ENCODE results near the gene HOMER2. TPM values are rescaled to one million over a fixed set of nuclear protein-coding genes. Genes with fewer than 3 reads are reported as not detected.

HOMER2 gene
- total and polyA plus RNA-seq, 2 experiments from 2014 or later = 10.8 to 23.9 TPM

DNA sequence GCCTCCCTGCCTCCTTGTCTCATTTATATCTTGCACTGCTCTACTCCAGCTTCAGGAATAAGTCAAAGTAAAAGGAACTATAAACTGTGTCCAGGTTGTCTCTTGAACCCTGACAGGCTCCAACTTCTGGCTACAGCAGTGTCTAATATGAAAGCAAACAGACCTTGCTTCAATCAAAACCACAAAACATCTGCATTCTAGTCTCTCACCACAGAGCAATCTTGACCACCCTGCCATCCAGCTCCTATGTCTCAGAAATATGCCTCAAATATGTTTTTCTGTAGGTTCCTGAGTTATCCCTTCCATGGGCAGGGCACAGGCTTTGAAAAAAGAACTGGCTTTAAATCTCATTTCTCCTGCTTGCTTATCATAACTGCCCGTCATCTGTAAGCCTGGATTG lies 20.5 kb upstream of the HOMER2 start:
- Histone ChIP-seq H4K20me1 (replicated peaks; ENCODE audit: insufficient read depth) (no peaks in the 10 kb centered on the region), H3K4me3 (no peak overlapping the region), H3F3A (replicated peaks; ENCODE audit: low read depth) (no peaks in the 10 kb centered on the region), H3K4me2 (no peak overlapping the region), H3K4me1 (ENCODE audit: insufficient read depth) (no peaks in the 10 kb centered on the region), H3K9me2 (ENCODE audit: insufficient read depth) (no peaks in the 10 kb centered on the region), H3K27me3 (ENCODE audit: insufficient read depth) (no peaks in the 10 kb centered on the region), H2AFZ (no peak overlapping the region), H3K36me3 (ENCODE audit: insufficient read depth) (no peaks in the 10 kb centered on the region), H3K27ac (ENCODE audit: low read depth) (no peak overlapping the region), H3K79me2 (replicated peaks; ENCODE audit: insufficient read depth) (no peaks in the 10 kb centered on the region)
- ATAC-seq = no peak
- no peaks in the 10 kb centered on the region for H3K27me3 Mint-ChIP-seq (ENCODE audit: insufficient read depth, low read depth, poor library complexity)
- DNase-seq (ENCODE audit: low spot score) = no peak
- TF ChIP-seq EZH2phosphoT487 (IDR thresholded peaks at IDR 0.05; ENCODE audit: unreplicated experiment) (no peak), STAT1 (IDR thresholded peaks at IDR 0.05; ENCODE audit: unreplicated experiment) (no peak), CREB1 (CRISPR knock-in tag; IDR thresholded peaks at IDR 0.05; ENCODE audit: low read depth) (no peak), ZNF114 (CRISPR knock-in tag; IDR thresholded peaks at IDR 0.05) (no peak)
- TF ChIP-seq, protein P1, sequence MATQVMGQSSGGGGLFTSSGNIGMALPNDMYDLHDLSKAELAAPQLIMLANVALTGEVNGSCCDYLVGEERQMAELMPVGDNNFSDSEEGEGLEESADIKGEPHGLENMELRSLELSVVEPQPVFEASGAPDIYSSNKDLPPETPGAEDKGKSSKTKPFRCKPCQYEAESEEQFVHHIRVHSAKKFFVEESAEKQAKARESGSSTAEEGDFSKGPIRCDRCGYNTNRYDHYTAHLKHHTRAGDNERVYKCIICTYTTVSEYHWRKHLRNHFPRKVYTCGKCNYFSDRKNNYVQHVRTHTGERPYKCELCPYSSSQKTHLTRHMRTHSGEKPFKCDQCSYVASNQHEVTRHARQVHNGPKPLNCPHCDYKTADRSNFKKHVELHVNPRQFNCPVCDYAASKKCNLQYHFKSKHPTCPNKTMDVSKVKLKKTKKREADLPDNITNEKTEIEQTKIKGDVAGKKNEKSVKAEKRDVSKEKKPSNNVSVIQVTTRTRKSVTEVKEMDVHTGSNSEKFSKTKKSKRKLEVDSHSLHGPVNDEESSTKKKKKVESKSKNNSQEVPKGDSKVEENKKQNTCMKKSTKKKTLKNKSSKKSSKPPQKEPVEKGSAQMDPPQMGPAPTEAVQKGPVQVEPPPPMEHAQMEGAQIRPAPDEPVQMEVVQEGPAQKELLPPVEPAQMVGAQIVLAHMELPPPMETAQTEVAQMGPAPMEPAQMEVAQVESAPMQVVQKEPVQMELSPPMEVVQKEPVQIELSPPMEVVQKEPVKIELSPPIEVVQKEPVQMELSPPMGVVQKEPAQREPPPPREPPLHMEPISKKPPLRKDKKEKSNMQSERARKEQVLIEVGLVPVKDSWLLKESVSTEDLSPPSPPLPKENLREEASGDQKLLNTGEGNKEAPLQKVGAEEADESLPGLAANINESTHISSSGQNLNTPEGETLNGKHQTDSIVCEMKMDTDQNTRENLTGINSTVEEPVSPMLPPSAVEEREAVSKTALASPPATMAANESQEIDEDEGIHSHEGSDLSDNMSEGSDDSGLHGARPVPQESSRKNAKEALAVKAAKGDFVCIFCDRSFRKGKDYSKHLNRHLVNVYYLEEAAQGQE (IDR thresholded peaks at IDR 0.05; ENCODE audit: unreplicated experiment) = no peak
- no peaks in the 10 kb centered on the region for H3K4me1 Mint-ChIP-seq
- H3K36me3 Mint-ChIP-seq (ENCODE audit: low read depth) = no peaks in the 10 kb centered on the region
- no peak overlapping the region for H3K27ac Mint-ChIP-seq
- no peak overlapping the region for H3K4me3 Mint-ChIP-seq
- H3K9me3 Mint-ChIP-seq = no peaks in the 10 kb centered on the region

DNA sequence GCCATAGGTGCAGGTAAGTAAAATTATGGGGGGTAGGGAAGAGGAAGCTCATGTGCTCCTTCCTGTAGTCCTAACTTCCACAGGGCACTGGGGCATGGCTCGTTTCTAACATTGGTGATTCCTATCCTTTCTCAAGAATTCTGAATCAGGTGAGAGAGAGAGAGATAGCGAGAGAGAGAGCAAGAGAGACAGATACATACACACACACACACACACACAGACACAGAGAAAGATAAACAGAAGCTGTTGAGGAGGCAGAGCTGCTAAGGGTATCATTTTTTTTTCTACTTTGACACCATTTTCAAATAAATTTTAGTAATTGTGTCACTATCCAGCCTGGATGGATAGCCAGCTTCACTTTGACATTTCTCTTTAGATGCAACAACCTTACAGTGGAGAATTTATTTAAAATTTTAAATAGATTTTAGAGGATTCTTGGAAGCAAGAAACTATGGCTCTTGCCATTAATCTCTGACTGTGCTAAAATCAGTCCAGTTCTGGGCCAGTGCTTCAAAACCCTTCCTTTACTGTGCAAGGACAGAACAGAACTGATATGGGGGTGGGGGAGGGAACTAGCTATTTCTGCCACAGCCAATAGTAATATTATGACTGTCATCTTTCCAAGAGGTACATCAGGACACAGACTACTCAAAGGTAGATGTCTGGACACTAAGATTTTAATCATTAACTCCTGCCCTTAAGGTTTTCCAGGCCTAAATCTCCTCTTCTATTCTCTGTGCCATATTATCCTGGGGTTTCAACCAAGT lies 18.9 kb upstream of the HOMER2 start:
- no peak overlapping the region for H2AFZ ChIP-seq
- no peaks in the 10 kb centered on the region for H3K36me3 ChIP-seq (ENCODE audit: insufficient read depth)
- no peaks in the 10 kb centered on the region for H3K4me1 ChIP-seq (ENCODE audit: insufficient read depth)
- no peaks in the 10 kb centered on the region for H3K4me1 Mint-ChIP-seq
- no peaks in the 10 kb centered on the region for H3K9me3 Mint-ChIP-seq
- no peaks in the 10 kb centered on the region for H3K27me3 ChIP-seq (ENCODE audit: insufficient read depth)
- no peak for ATAC-seq
- H4K20me1 ChIP-seq (replicated peaks; ENCODE audit: insufficient read depth) = no peaks in the 10 kb centered on the region
- no peak overlapping the region for H3K4me3 ChIP-seq
- no peaks in the 10 kb centered on the region for H3K36me3 Mint-ChIP-seq (ENCODE audit: low read depth)
- no peak for DNase-seq (ENCODE audit: low spot score)
- no peak overlapping the region for H3K4me2 ChIP-seq
- H3K27me3 Mint-ChIP-seq (ENCODE audit: insufficient read depth, low read depth, poor library complexity) = peaks cover 3% of the 10 kb centered on the region
- H3K27ac Mint-ChIP-seq = no peak overlapping the region; the same call in 1 of the 2 replicates
- H3K79me2 ChIP-seq (replicated peaks; ENCODE audit: insufficient read depth) = no peaks in the 10 kb centered on the region
- H3K4me3 Mint-ChIP-seq = no peak overlapping the region
- no peak overlapping the region for H3K27ac ChIP-seq (ENCODE audit: low read depth)
- no peaks in the 10 kb centered on the region for H3F3A ChIP-seq (replicated peaks; ENCODE audit: low read depth)
- H3K9me2 ChIP-seq (ENCODE audit: insufficient read depth) = no peaks in the 10 kb centered on the region
- TF ChIP-seq, protein P1 (IDR thresholded peaks at IDR 0.05; ENCODE audit: unreplicated experiment) = no peak
- no peak for TF ChIP-seq STAT1 (IDR thresholded peaks at IDR 0.05; ENCODE audit: unreplicated experiment)
- no peak for TF ChIP-seq EZH2 (IDR thresholded peaks at IDR 0.05; ENCODE audit: low read depth, unreplicated experiment)
- TF ChIP-seq, protein P2, sequence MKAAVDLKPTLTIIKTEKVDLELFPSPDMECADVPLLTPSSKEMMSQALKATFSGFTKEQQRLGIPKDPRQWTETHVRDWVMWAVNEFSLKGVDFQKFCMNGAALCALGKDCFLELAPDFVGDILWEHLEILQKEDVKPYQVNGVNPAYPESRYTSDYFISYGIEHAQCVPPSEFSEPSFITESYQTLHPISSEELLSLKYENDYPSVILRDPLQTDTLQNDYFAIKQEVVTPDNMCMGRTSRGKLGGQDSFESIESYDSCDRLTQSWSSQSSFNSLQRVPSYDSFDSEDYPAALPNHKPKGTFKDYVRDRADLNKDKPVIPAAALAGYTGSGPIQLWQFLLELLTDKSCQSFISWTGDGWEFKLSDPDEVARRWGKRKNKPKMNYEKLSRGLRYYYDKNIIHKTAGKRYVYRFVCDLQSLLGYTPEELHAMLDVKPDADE (IDR thresholded peaks at IDR 0.05) = no peak
- no peak for TF ChIP-seq POLR2AphosphoS5 (IDR thresholded peaks at IDR 0.05; ENCODE audit: low read depth)
- TF ChIP-seq NANOG (IDR thresholded peaks at IDR 0.05; ENCODE audit: borderline replicate concordance) = no peak
- no peak for TF ChIP-seq EZH2phosphoT487 (IDR thresholded peaks at IDR 0.05; ENCODE audit: unreplicated experiment)
- no peak for TF ChIP-seq CREB1 (CRISPR knock-in tag; IDR thresholded peaks at IDR 0.05; ENCODE audit: low read depth)
- no peak for TF ChIP-seq ZNF331 (CRISPR knock-in tag; IDR thresholded peaks at IDR 0.05; ENCODE audit: low read depth)

Measured in GM23338 (cell line).